ENCODE measurements around the gene DCAF15. TPM values are rescaled to one million over a fixed set of nuclear protein-coding genes. Genes with fewer than 3 reads are reported as not detected.
A peak's percentile ranks its signal among the peaks of the same experiment; 100 is the strongest.

The DCAF15 gene
- total RNA-seq, 1 donor from 2014 or later = 56.6 TPM

DNA sequence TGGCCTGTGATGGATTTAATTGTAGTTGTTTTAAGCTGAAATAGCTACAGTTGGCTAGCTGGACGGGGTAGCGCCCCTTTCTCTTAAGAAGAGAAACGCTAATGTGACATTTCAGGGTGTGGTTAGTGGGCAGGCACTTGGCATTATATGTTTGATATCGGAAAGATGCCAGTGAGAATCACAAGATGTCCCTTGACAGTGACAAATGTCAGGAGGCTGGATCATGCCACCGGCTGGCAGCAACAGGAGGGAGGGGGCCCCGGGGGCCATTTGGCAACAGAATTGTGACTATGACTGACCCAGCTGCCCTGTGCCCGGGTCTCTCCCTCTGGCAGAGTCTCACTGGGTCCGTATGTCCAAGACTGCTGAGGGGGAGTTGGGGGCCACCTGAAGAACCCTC, 4.7 kb downstream of the DCAF15 start:
- Mint-ChIP-seq H3K9me3 (no peaks in the 10 kb centered on the region), H3K4me3 (no peak overlapping the region), H3K27ac (no peak overlapping the region), H3K4me1 (peaks cover 8% of the 10 kb centered on the region), H3K27me3 (ENCODE audit: low read depth) (no peaks in the 10 kb centered on the region), H3K36me3 (peaks cover 10% of the 10 kb centered on the region)
- DNase-seq (ENCODE audit: low spot score in 2 of 2, unreplicated experiment in 2 of 2) = no peak
- TF ChIP-seq CTCF (IDR thresholded peaks at IDR 0.05; ENCODE audit: unreplicated experiment) = no peak

GRCh38 chr19:13958043-13958442, 5.7 kb downstream of the DCAF15 start:
- Mint-ChIP-seq H3K4me3 (no peak overlapping the region), H3K27ac (no peak overlapping the region), H3K36me3 (peaks cover 10% of the 10 kb centered on the region), H3K9me3 (no peaks in the 10 kb centered on the region), H3K4me1 (peaks cover 8% of the 10 kb centered on the region), H3K27me3 (ENCODE audit: low read depth) (no peaks in the 10 kb centered on the region)
- DNase-seq (ENCODE audit: low spot score in 2 of 2, unreplicated experiment in 2 of 2) = no peak
- TF ChIP-seq CTCF (IDR thresholded peaks at IDR 0.05; ENCODE audit: unreplicated experiment) = no peak

- TF ChIP-seq CTCF (IDR thresholded peaks at IDR 0.05; ENCODE audit: unreplicated experiment) = no peak
- no peak for DNase-seq (ENCODE audit: low spot score in 2 of 2, unreplicated experiment in 2 of 2)
- H3K36me3 Mint-ChIP-seq = peaks cover 10% of the 10 kb centered on the region
- H3K4me1 Mint-ChIP-seq = no peaks in the 10 kb centered on the region
- H3K9me3 Mint-ChIP-seq = no peaks in the 10 kb centered on the region
- no peak overlapping the region for H3K27ac Mint-ChIP-seq
- H3K4me3 Mint-ChIP-seq = no peak overlapping the region
- no peaks in the 10 kb centered on the region for H3K27me3 Mint-ChIP-seq (ENCODE audit: low read depth)
Observed at GRCh38 chr19:13959141-13959961, 7.0 kb downstream of the DCAF15 start.

GRCh38 chr19:13959962-13960862, 7.9 kb downstream of the DCAF15 start:
- no peak overlapping the region for H3K27ac Mint-ChIP-seq
- TF ChIP-seq CTCF (IDR thresholded peaks at IDR 0.05; ENCODE audit: unreplicated experiment) = peak; percentile 22
- H3K9me3 Mint-ChIP-seq = no peaks in the 10 kb centered on the region
- H3K4me1 Mint-ChIP-seq = no peaks in the 10 kb centered on the region
- DNase-seq (ENCODE audit: low spot score in 2 of 2, unreplicated experiment in 2 of 2) = no peak
- no peaks in the 10 kb centered on the region for H3K27me3 Mint-ChIP-seq (ENCODE audit: low read depth)
- peaks cover 16% of the 10 kb centered on the region for H3K36me3 Mint-ChIP-seq
- H3K4me3 Mint-ChIP-seq = no peak overlapping the region

- peaks cover 16% of the 10 kb centered on the region for H3K36me3 Mint-ChIP-seq
- TF ChIP-seq CTCF (IDR thresholded peaks at IDR 0.05; ENCODE audit: unreplicated experiment) = no peak
- no peaks in the 10 kb centered on the region for H3K27me3 Mint-ChIP-seq (ENCODE audit: low read depth)
- no peaks in the 10 kb centered on the region for H3K9me3 Mint-ChIP-seq
- no peak for DNase-seq (ENCODE audit: low spot score in 2 of 2, unreplicated experiment in 2 of 2)
- no peak overlapping the region for H3K4me3 Mint-ChIP-seq
- H3K4me1 Mint-ChIP-seq = no peaks in the 10 kb centered on the region
- H3K27ac Mint-ChIP-seq = peak overlapping the region; percentile 50
Observed at GRCh38 chr19:13960863-13961784, 8.8 kb downstream of the DCAF15 start.
